HEK293T (cell line): ENCODE data around the gene DR1.

Experiments used
- CTCF ChIA-PET: fragments of 350-600 bp; formaldehyde crosslinking; extraction: SDS; loops from one replicate; lab custom pipeline; 2021; ENCODE audit warnings: antibody characterized with exemption, inconsistent platforms; lab: Yijun Ruan, JAX
- POLR2A ChIA-PET: fragments of 350-600 bp; formaldehyde crosslinking; extraction: SDS; loops from one replicate; lab custom pipeline; 2020; ENCODE audit warnings: antibody characterized with exemption, inconsistent platforms; lab: Yijun Ruan, JAX
- DNase-seq: peaks from one replicate; pipeline ENCODE4 v3.0.0; 2012; ENCODE audit warnings: mixed read lengths; ENCODE audit errors: extremely low spot score
- ARNT ChIP-seq: fragments of 450-650 bp; IDR thresholded peaks from 2 replicates; pipeline ENCODE4 v1.6.1; 2017; ENCODE audit warnings: mild to moderate bottlenecking
- BHLHE40 ChIP-seq: fragments of 450-650 bp; IDR thresholded peaks from 2 replicates; pipeline ENCODE4 v1.6.1; 2016; ENCODE audit warnings: mild to moderate bottlenecking, moderate library complexity, borderline replicate concordance
- CTBP1 ChIP-seq: fragments of 450-650 bp; IDR thresholded peaks from 2 replicates; pipeline ENCODE4 v1.6.1; 2016; ENCODE audit warnings: borderline replicate concordance
- ELF4 ChIP-seq: fragments of 450-650 bp; IDR thresholded peaks from 2 replicates; pipeline ENCODE4 v1.6.1; 2017; ENCODE audit warnings: antibody characterized with exemption
- FOXA1 ChIP-seq: fragments of 450-650 bp; IDR thresholded peaks from 2 replicates; pipeline ENCODE4 v1.6.1; 2016; ENCODE audit warnings: mild to moderate bottlenecking
- FOXK2 ChIP-seq: fragments of 450-650 bp; IDR thresholded peaks from 2 replicates; pipeline ENCODE4 v1.6.1; 2016; ENCODE audit warnings: mild to moderate bottlenecking
- FOXM1 ChIP-seq: fragments of 450-650 bp; IDR thresholded peaks from 2 replicates; pipeline ENCODE4 v1.6.1; 2017; ENCODE audit warnings: mild to moderate bottlenecking, borderline replicate concordance
- HDGF ChIP-seq: fragments of 450-650 bp; IDR thresholded peaks from 2 replicates; pipeline ENCODE4 v1.6.1; 2017; ENCODE audit warnings: antibody characterized with exemption, borderline replicate concordance
- L3MBTL2 ChIP-seq: fragments of 450-650 bp; conservative IDR thresholded peaks from 2 replicates; pipeline ENCODE4 v1.6.1; 2016; ENCODE audit warnings: mild to moderate bottlenecking
- LEF1 ChIP-seq: fragments of 450-650 bp; IDR thresholded peaks from 2 replicates; pipeline ENCODE4 v1.6.1; 2017; ENCODE audit warnings: mild to moderate bottlenecking, borderline replicate concordance
- NFRKB ChIP-seq: fragments of 450-650 bp; IDR thresholded peaks from 2 replicates; pipeline ENCODE4 v1.6.1; 2016; ENCODE audit warnings: mild to moderate bottlenecking, moderate library complexity
- PKNOX1 ChIP-seq: fragments of 450-650 bp; IDR thresholded peaks from 2 replicates; pipeline ENCODE4 v1.6.1; 2016
- SP1 ChIP-seq: fragments of 450-650 bp; IDR thresholded peaks from 2 replicates; pipeline ENCODE4 v1.6.1; 2017
- SUZ12 ChIP-seq: fragments of 450-650 bp; IDR thresholded peaks from 2 replicates; pipeline ENCODE4 v1.6.1; 2016; ENCODE audit warnings: mild to moderate bottlenecking
- TARDBP ChIP-seq: fragments of 450-650 bp; IDR thresholded peaks from 2 replicates; pipeline ENCODE4 v1.6.1; 2016
- ZNF384 ChIP-seq: fragments of 450-650 bp; IDR thresholded peaks from 2 replicates; pipeline ENCODE4 v1.6.1; 2016

Gene DR1

GRCh38 chr1:93331412-93331811 lies 14.3 kb upstream of the DR1 start:
- no peak for DNase-seq
- CTCF ChIA-PET, result interaction anchor here (1.0 kb wide), 1 partner anchor 8 kb away, joined by 3 read pairs; no protein-coding TSS in a partner anchor
- TF ChIP-seq CTBP1, result no peak
- TF ChIP-seq ELF4, result no peak
- TF ChIP-seq PKNOX1, result no peak
- no peak for TF ChIP-seq TARDBP
- no peak for TF ChIP-seq FOXK2
- TF ChIP-seq L3MBTL2, result no peak
- TF ChIP-seq NFRKB, result no peak
- TF ChIP-seq ZNF384, result no peak
- POLR2A ChIA-PET, result interaction anchor here (0.9 to 3.4 kb wide), 2 partner anchors 11 to 14 kb away, joined by 3 to 13 read pairs; partner anchors contain the start of gene DR1

- ChIA-PET CTCF (interaction anchor here (0.6 kb wide), 1 partner anchor 28 kb away, joined by 3 read pairs; no protein-coding TSS in a partner anchor), POLR2A (interaction anchor here (3.4 kb wide), 1 partner anchor 13 kb away, joined by 13 read pairs; the partner anchor contains the start of gene DR1)
- TF ChIP-seq ZNF384, result no peak
- TF ChIP-seq SUZ12, result no peak
- TF ChIP-seq TARDBP, result no peak
- TF ChIP-seq FOXK2, result no peak
- TF ChIP-seq LEF1, result no peak
- TF ChIP-seq PKNOX1, result no peak
- TF ChIP-seq L3MBTL2, result no peak
- TF ChIP-seq BHLHE40, result no peak
- no peak for TF ChIP-seq ARNT
- no peak for TF ChIP-seq FOXA1
- TF ChIP-seq SP1, result no peak
- no peak for TF ChIP-seq HDGF
- TF ChIP-seq CTBP1, result no peak
- TF ChIP-seq ELF4, result no peak
- TF ChIP-seq FOXM1, result no peak
- no peak for TF ChIP-seq NFRKB
- no peak for DNase-seq
Measured at GRCh38 chr1:93332368-93332767, 13.3 kb upstream of the DR1 start.

- ChIA-PET POLR2A (interaction anchor here (0.7 to 5.4 kb wide), 3 partner anchors 7 to 507 kb away, joined by 3 to 40 read pairs (median 3); partner anchors contain the start of gene DR1), CTCF (interaction anchor here (0.6 to 1.0 kb wide), 2 partner anchors 8 to 642 kb away, joined by 3 read pairs; no protein-coding TSS in a partner anchor)
- no peak for TF ChIP-seq SP1
- no peak for TF ChIP-seq FOXM1
- no peak for DNase-seq
Measured at GRCh38 chr1:93338387-93339146, 7.1 kb upstream of the DR1 start.

- no peak for TF ChIP-seq BHLHE40
- no peak for TF ChIP-seq LEF1
- TF ChIP-seq SP1, result no peak
- TF ChIP-seq ZNF384, result no peak
- no peak for TF ChIP-seq CTBP1
- TF ChIP-seq FOXK2, result no peak
- no peak for TF ChIP-seq HDGF
- no peak for TF ChIP-seq L3MBTL2
- no peak for DNase-seq
- CTCF ChIA-PET, result interaction anchor here (0.6 to 1.0 kb wide), 2 partner anchors 8 to 641 kb away, joined by 3 read pairs; no protein-coding TSS in a partner anchor
- POLR2A ChIA-PET, result interaction anchor here (0.7 to 1.1 kb wide), 2 partner anchors 13 to 507 kb away, joined by 3 read pairs; no protein-coding TSS in a partner anchor
Measured at GRCh38 chr1:93339171-93339697, 6.5 kb upstream of the DR1 start.

GRCh38 chr1:93340090-93340489 lies 5.6 kb upstream of the DR1 start:
- no peak for DNase-seq
- POLR2A ChIA-PET, result no interaction called here
- TF ChIP-seq PKNOX1 (no peak), BHLHE40 (no peak), LEF1 (no peak), ELF4 (no peak), L3MBTL2 (no peak), TARDBP (no peak), SUZ12 (no peak), ARNT (no peak), FOXK2 (no peak), NFRKB (no peak), FOXM1 (no peak), ZNF384 (no peak), FOXA1 (no peak)
- CTCF ChIA-PET, result interaction anchor here (0.6 kb wide), 1 partner anchor 36 kb away, joined by 3 read pairs; no protein-coding TSS in a partner anchor

- TF ChIP-seq LEF1 (no peak), BHLHE40 (no peak), ARNT (no peak), ZNF384 (no peak), FOXA1 (no peak), PKNOX1 (no peak), SP1 (no peak), TARDBP (no peak), CTBP1 (no peak), FOXK2 (no peak), HDGF (no peak), FOXM1 (no peak)
- no peak for DNase-seq
- POLR2A ChIA-PET, result interaction anchor here (1.0 to 2.7 kb wide), 12 partner anchors 9 to 265 kb away, joined by 3 to 40 read pairs (median 6); partner anchors contain the start of gene MTF2
- CTCF ChIA-PET, result no interaction called here
Measured at GRCh38 chr1:93344484-93344883, 1.2 kb upstream of the DR1 start.
